Fibroblast of pulmonary artery (primary cell): ENCODE results near the gene TEX28.
"Not testable (repeated sequence)": the region's sequence is repeated elsewhere in the genome, so short reads cannot be mapped to it uniquely, and the experiment has no call there.

Experiments
- DNase-seq: peaks from one replicate; pipeline ENCODE4 v3.0.0-alpha.2; 2010; ENCODE audit warnings: low read depth
- H3K4me3 ChIP-seq: replicated peaks from 2 replicates; pipeline ENCODE4 v1.5.1; 2011; ENCODE audit warnings: low read depth, mild to moderate bottlenecking, control low read depth, low read length, moderate library complexity
- TF ChIP-seq, protein P1 (sequence below): IDR thresholded peaks from 2 replicates; pipeline ENCODE4 v1.5.1; 2011; ENCODE audit warnings: mild to moderate bottlenecking, control low read depth, low read length, inconsistent platforms; ENCODE audit errors: missing control alignments

Gene TEX28

DNA sequence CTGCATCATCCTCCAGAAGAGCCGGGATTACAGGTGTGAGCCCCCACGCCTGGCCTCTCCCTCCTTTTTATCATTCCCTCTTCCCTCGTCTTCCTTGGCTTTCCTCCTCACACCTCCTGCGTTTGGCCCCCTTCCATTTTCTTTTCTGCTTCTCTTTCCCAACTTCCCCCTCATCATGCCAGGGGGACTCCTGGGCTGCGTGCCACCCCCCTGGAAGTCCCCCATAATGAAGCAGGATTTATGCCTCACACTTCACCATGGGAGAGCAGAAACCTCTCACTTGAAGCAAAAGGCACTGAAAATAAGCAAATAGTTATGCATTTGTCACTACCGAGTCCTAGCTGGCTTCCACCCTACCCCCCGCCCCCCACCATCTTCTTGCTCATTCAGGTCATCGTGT lies 8.6 kb upstream of the TEX28 start:
- no peak overlapping the region for H3K4me3 ChIP-seq
- TF ChIP-seq, protein P1, sequence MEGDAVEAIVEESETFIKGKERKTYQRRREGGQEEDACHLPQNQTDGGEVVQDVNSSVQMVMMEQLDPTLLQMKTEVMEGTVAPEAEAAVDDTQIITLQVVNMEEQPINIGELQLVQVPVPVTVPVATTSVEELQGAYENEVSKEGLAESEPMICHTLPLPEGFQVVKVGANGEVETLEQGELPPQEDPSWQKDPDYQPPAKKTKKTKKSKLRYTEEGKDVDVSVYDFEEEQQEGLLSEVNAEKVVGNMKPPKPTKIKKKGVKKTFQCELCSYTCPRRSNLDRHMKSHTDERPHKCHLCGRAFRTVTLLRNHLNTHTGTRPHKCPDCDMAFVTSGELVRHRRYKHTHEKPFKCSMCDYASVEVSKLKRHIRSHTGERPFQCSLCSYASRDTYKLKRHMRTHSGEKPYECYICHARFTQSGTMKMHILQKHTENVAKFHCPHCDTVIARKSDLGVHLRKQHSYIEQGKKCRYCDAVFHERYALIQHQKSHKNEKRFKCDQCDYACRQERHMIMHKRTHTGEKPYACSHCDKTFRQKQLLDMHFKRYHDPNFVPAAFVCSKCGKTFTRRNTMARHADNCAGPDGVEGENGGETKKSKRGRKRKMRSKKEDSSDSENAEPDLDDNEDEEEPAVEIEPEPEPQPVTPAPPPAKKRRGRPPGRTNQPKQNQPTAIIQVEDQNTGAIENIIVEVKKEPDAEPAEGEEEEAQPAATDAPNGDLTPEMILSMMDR = no peak
- no peak for DNase-seq

DNA sequence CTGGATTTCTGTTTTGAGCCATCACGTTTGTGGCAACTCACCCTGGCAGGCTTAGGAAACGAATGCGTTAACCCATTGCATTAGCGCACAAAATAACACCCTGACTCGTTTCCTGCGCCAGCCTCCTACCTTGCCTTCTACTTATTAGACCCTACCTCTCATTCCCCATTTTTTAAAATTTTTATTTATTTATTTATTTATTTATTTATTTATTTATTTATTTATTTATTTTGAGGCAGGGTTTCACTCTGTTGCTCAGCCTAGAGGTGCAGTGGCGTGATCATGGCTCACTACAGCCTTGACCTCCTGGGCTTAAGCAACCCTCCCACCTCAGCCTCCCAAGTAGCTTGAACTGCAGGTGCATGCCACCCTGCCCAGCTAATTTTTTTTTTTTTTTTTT lies 8.1 kb upstream of the TEX28 start:
- DNase-seq, H3K4me3 ChIP-seq: not testable (repeated sequence)

DNA sequence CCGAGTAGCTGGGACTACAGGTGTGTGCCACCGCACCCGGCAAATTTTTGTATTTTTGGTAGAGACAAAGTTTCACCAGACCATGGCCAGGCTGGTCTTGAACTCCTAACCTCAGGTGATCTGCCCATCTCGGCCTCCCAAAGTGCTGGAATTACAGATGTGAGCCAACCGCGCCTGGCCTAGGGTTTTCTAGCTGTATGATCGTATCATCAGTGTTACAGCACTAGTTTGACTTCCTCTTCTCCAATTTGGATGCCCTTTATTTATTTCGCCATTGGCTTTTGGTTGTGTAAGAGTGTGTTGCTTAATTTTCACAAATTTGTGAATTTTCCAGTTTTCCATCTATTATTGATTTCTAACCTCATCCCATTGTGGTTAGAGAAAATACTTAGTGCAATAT lies 5.9 kb upstream of the TEX28 start:
- no peak overlapping the region for H3K4me3 ChIP-seq
- TF ChIP-seq, protein P1 = no peak
- DNase-seq = no peak

DNA sequence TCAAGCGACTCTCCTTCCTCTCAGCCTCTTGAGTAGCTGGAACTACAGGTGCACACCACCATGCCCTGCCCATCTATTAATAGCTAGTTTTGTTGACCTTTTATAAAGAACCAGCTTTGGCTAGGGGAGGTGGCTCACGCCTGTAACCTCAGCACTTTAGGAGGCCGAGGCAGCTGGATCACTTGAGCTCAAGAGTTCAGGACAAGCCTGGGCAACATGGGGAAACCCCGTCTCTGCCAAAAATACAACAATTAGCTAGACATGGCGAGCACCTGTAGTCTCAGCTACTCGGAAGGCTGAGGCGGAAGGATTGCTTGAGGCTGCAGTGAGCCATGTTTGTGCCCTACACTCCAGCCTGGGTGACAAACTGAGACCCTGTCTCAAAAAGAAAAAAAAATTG lies 3.4 kb upstream of the TEX28 start:
- H3K4me3 ChIP-seq = no peak overlapping the region
- DNase-seq = no peak
- TF ChIP-seq, protein P1 = no peak

DNA sequence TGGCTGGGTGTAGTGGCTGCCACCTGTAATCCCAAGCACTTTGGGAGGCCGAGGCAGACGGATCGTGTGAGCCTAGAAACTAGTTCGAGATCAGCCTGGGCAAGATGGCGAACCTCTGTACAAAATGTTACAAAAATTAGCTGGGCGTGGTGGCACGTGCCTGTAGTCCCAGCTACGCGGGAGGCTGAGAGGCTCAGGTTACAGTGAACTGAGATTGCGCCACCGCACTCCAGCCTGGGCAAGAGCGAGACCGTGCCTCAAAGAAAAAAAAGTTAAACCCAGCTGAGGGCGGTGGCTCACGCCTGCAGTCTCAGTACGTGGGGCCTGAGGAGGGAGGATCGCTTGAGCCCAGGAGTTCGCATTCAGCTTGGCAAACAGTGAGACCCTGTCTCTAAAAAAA lies 1.8 kb upstream of the TEX28 start:
- TF ChIP-seq, protein P1 = no peak
- no peak overlapping the region for H3K4me3 ChIP-seq
- no peak for DNase-seq

DNA sequence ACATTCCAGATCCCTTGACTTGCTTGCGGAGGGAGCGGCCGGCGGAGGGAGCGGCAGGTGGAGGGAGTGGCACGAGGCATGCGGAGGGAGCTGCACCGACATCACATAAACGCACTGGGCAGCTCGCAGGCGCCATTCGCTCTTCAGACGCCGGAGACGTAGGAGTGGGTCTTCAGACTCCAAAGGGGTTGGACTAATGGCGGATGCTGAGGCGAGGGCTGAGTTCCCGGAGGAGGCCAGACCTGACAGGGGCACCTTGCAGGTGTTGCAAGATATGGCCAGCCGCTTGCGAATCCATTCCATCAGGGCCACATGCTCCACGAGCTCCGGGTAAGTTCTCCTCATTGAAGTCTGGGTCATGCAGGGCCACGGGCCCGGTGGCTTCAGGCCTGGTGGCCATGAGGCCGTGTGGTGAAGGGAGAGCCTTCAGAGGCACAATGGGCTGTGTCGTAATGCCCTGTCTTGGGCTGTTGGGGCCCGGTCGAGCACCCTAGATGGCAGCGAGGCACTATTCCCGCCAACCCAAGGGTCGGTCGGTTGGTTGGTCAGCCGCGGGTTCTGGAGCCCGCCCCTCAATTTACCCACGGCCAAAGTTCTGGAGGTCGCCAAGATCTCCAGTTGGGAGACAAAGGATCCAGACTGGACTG lies 863 bp upstream of the TEX28 start, which contains the start of gene TKTL1:
Gene TKTL1 (plus strand): TSS at position 132 of the 647 bp plus-strand sequence. CDS start 65 bp downstream, at position 197.
- TF ChIP-seq, protein P1 = no peak
- no peak within 1 kb of the TSS for H3K4me3 ChIP-seq
- DNase-seq = no peak

DNA sequence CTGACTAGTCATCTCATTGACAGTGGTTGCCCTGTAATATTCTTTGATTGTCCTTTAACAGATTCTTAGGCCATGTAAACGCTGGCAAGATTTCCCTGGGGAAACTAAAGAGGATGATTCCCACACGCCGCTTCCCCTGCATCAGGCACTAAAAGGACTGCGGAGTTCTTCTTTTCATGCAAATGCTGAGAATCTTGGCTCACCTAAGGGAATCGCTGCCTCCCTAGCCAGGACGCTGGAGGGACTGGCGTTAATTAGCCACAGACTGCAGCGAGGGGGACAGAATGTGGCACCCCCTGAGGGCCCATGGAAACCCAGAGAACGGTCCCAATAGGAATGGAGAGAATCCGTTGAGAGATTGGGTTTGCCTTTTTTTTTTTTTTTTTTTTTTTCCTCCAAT lies 8.5 kb downstream of the TEX28 start:
- not testable (repeated sequence) for DNase-seq, H3K4me3 ChIP-seq

DNA sequence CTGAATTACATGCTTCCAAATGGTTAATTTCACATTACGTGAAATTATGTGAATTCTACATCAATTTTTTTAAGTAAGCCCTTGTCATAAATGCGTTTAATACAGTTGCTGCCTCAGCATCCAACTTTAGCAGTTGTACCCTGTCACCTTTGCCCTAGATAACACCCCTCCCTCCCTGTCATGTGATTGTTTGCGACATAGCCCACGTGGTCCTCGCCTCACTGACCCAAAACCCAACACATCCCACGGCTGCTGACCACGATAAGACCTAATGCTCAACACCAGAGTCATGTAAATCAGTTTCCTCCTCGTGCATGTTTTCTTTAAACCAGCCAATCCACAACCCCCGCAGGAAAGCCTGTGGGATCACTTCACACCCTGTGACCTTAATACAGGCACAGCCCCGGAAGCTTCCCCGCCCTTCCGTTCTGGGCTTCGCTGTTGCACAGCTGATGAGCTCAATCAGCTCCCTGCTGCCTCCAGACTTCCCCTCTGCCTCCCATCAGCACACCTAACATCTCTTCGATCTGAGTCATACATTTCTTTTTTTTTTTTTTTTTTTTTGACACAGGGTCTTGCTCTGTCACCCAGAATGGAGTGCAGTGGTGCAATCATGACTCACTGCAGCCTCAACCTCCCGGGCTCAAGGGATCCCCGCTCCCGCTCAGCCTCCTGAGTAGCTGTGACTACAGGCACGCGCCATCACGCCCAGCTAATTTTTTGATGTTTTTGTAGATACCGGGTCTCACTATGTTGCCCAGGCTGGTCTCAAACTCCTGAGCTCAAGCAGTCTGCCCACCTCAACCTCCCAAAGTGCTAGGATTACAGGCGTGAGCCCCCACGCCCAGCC lies 10.2 kb downstream of the TEX28 start:
- not testable (repeated sequence) for DNase-seq, H3K4me3 ChIP-seq

DNA sequence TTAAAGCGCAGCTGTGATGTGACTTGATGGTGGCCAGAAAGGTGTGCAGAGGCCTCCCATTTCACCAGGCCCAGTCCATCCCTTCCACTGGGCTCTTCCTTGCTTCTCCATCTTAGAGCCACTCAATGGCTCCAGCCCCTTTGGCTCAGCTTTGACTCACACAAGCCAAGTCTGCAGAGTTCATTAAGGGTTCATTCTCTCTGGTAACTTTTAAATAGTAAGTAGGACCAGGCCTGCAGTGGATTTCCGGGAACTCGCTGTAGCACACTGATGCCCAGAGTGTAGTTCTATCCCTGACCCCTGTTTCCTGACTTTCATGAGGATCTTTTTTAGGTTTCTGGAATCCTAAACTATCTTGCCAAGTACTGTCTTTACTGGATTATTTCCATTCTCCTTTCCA lies 25.7 kb downstream of the TEX28 start:
- DNase-seq, H3K4me3 ChIP-seq: not testable (repeated sequence)

DNA sequence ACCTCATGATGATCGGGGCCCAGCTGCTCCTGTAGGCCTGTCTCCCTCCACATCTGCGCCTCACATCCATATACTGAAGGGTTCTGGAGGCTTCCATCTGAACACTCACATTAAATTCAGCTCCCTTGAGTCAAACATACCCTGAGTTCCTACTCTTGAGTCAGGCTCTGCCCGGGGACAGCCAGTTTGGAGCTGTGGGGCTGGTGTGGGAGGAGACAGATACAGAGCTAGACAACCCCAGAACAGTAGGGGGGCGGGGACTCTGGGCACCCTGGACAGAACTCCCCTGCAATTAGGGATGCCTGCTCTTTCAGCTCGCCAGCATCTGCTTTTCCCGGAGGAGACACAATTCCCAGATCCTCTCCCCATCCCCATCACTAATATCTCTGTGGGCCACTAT lies 31.9 kb downstream of the TEX28 start:
- DNase-seq = not testable (repeated sequence)

DNA sequence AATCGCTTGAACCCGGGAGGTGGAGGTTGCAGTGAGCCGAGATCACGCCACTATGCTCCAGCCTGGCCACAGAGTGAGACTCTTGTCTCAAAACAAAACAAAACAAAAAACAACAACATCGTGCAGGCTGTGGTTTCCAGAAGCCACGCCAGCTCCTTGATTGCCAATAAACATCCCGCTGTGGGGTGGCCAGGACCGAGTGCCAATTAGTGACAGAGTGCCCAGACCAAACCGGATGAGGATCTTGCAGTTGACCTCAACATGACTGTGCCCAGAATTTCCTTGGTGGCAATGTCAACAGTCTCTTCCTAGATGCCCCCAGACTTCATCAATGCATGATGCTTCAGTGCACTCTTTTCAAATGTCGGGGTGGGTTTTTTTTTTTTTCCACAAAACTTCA lies 36.2 kb downstream of the TEX28 start:
- H3K4me3 ChIP-seq, DNase-seq: not testable (repeated sequence)

More for the DNA sequence above, 31.9 kb downstream of the TEX28 start:
- H3K4me3 ChIP-seq = not testable (repeated sequence)

DNA sequence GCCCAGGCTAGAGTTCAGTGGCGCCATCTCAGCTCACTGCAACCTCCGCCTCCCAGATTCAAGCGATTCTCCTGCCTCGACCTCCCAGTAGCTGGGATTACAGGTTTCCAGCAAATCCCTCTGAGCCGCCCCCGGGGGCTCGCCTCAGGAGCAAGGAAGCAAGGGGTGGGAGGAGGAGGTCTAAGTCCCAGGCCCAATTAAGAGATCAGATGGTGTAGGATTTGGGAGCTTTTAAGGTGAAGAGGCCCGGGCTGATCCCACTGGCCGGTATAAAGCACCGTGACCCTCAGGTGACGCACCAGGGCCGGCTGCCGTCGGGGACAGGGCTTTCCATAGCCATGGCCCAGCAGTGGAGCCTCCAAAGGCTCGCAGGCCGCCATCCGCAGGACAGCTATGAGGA lies 37.6 kb downstream of the TEX28 start, which contains the start of gene OPN1MW3:
Gene OPN1MW3 (plus strand): TSS at position 301 of the 400 bp plus-strand sequence. CDS start 38 bp downstream, at position 339.
- H3K4me3 ChIP-seq, DNase-seq: not testable (repeated sequence)
